Dendritic cell treated with granulocyte-macrophage colony-stimulating factor and Interleukin-4, amounts not matched to agents 40 ng/mL and 50 ng/mL, for 4 days (primary cell): ENCODE data around the gene CYB5B.
A peak's percentile ranks its signal among the peaks of the same experiment; 100 is the strongest.

Experiments used
- H3K27ac Mint-ChIP-seq: one replicate; pipeline ENCODE4 v1.8.0; 2022; ENCODE audit warnings: mild to moderate bottlenecking, mixed read lengths
- H3K27me3 Mint-ChIP-seq: one replicate; pipeline ENCODE4 v1.8.0; 2022; ENCODE audit warnings: mild to moderate bottlenecking, mixed read lengths
- H3K36me3 Mint-ChIP-seq: one replicate; pipeline ENCODE4 v1.8.0; 2022; ENCODE audit warnings: low read depth, mixed read lengths
- H3K4me1 Mint-ChIP-seq: one replicate; pipeline ENCODE4 v1.8.0; 2022; ENCODE audit warnings: low read depth, mixed read lengths
- H3K4me3 Mint-ChIP-seq: one replicate; pipeline ENCODE4 v1.8.0; 2022; ENCODE audit warnings: mild to moderate bottlenecking, moderate library complexity, mixed read lengths
- H3K9me3 Mint-ChIP-seq: one replicate; pipeline ENCODE4 v1.8.0; 2022; ENCODE audit warnings: mixed read lengths
- intact Hi-C: fragments of 100-400 bp; cut with micrococcal nuclease; formaldehyde crosslinking; loops from one replicate; pipeline ENCODE4 v1.15.0; 2022

CYB5B gene

DNA sequence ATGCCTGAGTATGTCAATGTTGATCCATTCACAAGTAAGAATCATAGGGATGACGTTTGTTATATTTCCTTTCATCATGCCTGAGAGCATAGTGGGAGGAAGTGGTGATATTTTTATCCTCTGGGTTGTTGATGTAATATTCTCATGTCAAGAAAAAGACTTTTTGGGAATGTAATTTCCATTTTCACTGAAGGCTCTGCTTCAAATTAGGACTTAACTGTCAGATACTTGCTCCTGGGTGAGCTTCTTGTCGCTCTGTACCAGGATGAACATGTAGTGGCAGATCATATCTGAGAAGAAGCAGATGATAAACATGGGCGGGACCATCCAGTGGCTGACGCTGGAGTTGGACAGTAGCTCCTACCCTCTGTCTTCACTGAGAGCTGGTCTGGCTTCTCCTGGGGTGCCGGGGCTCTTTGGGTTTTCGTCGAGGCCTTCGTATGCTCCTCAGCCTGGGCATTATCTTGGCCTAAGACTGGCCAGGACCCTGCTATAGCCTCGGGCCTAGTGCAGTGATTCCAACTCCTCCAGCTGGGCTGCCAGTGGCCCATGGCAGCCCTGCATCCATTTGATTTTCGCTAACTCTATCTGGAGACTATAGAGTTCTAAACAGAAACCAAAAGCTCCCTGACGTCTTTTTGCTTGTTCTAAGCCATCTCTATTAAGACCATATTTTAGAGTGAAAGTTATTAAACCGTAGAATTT is 19.7 kb downstream of the CYB5B start:
- peak overlapping the region; percentile 25 for H3K27ac Mint-ChIP-seq
- H3K4me1 Mint-ChIP-seq = peaks cover 26% of the 10 kb centered on the region
- H3K4me3 Mint-ChIP-seq = no peak overlapping the region
- no peaks in the 10 kb centered on the region for H3K27me3 Mint-ChIP-seq
- no peaks in the 10 kb centered on the region for H3K9me3 Mint-ChIP-seq
- intact Hi-C loops = no loop called here
- H3K36me3 Mint-ChIP-seq = peaks cover 33% of the 10 kb centered on the region

DNA sequence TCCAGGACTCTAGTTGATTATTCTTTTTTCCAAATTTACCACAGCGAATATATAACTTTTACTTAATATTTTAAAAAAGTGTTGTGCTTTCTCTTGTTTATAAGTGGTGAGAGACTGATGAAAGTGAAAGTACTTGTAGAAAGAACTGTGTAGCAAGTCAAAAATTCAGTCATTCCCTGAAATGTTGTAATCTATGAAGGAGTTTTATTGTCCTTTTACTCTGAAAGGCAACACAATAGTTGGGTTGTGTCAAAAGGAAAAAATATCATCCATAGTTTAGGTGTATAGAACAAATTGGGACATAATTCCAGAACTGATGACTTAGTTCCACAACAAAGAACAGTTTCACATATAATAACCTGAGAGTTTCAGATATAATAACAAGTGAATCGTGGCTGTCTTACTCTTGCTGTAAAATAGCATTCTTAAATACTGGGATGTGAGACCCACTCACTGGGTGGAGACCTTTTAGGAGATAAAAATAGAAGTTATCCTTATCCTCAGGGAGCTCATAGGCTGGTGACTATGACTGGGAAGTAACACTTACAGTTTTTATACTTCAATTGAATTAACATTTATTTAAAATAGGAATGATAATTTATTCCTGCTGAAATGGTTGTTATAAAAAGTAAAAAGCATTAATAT is 20.6 kb downstream of the CYB5B start:
- H3K9me3 Mint-ChIP-seq = no peaks in the 10 kb centered on the region
- no peak overlapping the region for H3K4me3 Mint-ChIP-seq
- intact Hi-C loops = no loop called here
- H3K27ac Mint-ChIP-seq = no peak overlapping the region
- peaks cover 42% of the 10 kb centered on the region for H3K36me3 Mint-ChIP-seq
- H3K27me3 Mint-ChIP-seq = no peaks in the 10 kb centered on the region
- H3K4me1 Mint-ChIP-seq = peaks cover 26% of the 10 kb centered on the region

DNA sequence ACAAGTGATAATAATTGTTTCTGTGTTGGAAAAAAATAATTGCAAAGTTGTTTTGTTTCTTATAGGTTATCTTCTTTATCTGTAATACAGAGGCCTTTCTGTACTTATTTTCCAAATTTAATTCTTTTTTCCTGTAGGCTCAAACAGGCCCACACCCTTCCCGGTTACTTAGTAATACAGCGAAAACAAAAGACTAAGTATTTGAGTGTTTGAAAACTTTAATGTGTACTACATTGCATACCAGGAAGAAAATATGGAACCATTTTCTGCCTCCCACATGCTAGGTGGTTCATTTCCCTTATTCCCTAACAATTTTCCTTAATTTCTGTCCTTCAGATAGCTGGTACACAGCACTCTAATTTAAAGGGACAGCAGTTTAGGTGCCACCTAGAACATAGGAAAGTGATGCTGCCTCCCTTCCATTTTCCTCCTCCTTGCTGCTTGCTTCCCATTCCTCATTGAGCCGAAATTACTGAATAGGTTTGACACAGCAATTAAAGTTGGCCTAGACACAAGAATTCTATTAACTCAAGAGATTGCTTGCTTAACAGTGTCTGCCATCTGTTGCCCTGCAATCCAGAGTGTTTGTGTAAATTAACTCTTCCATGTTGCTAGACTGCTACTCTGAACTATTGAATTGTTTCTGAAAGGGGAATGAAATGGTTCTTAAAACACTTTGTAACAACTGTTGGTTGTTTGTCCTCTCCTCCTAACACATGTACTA is 24.2 kb downstream of the CYB5B start:
- Mint-ChIP-seq H3K4me3 (no peak overlapping the region), H3K36me3 (peaks cover 68% of the 10 kb centered on the region), H3K27ac (no peak overlapping the region), H3K9me3 (no peaks in the 10 kb centered on the region), H3K27me3 (no peaks in the 10 kb centered on the region), H3K4me1 (peaks cover 8% of the 10 kb centered on the region)
- intact Hi-C loops = no loop called here

DNA sequence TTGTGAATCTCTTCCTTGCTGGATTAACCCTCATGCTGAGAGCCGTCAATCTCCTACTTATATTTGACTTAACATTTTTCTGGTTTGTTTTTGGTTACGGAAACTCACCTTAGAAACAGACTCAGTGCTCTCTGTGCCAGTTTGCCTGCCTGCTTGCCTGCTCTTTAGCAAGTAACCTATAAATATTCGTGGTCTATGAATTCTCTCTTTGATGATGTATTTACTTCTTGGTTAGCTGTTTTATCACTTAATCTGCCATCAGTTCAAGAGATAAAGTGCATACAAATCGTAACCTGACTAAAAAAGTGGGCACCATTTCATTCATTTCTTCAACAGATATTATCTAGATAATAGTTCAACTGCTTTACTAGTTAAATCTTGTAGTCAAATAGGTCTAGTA is 26.7 kb downstream of the CYB5B start:
- H3K4me3 Mint-ChIP-seq = no peak overlapping the region
- H3K9me3 Mint-ChIP-seq = no peaks in the 10 kb centered on the region
- H3K27ac Mint-ChIP-seq = no peak overlapping the region
- H3K4me1 Mint-ChIP-seq = no peaks in the 10 kb centered on the region
- peaks cover 81% of the 10 kb centered on the region for H3K36me3 Mint-ChIP-seq
- H3K27me3 Mint-ChIP-seq = peaks cover 6% of the 10 kb centered on the region
- intact Hi-C loops = no loop called here

DNA sequence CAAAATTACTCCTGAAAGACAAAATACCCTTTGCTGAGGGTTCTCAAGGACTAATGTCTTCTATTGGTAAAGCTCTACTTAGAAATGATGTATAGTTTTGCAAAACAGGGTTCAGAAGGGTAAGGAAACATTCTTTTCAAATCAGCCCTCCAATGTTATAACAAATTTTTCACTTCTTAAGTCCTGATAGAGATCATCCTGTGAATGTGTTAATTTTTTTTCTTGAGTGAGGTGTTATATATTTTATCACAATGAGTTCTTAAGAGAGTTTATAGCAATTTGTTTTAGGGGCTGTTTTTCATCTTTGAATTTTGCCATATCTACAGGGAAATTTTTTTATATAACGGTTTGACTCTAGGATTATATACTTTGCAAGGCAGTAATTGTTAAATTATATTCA is 29.5 kb downstream of the CYB5B start:
- Mint-ChIP-seq H3K9me3 (no peaks in the 10 kb centered on the region), H3K27ac (no peak overlapping the region), H3K36me3 (peaks cover 74% of the 10 kb centered on the region), H3K27me3 (peaks cover 8% of the 10 kb centered on the region), H3K4me3 (no peak overlapping the region), H3K4me1 (no peaks in the 10 kb centered on the region)
- intact Hi-C loops = no loop called here

DNA sequence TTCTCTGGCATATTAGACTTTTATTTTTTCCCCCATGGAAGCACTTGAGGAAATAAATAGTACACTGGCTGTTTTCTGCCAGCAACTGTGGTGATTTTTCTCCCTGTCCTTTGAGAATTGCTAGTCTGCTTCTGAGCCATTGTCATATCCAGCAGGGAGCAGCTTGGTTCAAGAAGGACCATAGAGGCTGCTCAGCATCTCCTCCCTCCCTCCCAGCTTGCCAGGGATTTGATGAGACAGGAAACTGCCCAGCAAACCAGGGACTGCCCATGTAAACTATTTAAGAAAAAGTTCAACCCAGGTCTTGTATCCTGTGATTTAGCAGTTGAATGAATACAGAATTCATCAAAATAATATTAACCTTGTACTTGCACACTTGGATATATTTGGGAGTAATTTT is 39.5 kb downstream of the CYB5B start:
- intact Hi-C loops = loop anchor here (10.0 kb wide), 1 partner anchor 59 kb away; no protein-coding TSS in a partner anchor
- H3K27ac Mint-ChIP-seq = no peak overlapping the region
- no peaks in the 10 kb centered on the region for H3K9me3 Mint-ChIP-seq
- H3K4me1 Mint-ChIP-seq = peaks cover 22% of the 10 kb centered on the region
- H3K36me3 Mint-ChIP-seq = peaks cover 54% of the 10 kb centered on the region
- peaks cover 73% of the 10 kb centered on the region for H3K27me3 Mint-ChIP-seq
- H3K4me3 Mint-ChIP-seq = no peak overlapping the region

DNA sequence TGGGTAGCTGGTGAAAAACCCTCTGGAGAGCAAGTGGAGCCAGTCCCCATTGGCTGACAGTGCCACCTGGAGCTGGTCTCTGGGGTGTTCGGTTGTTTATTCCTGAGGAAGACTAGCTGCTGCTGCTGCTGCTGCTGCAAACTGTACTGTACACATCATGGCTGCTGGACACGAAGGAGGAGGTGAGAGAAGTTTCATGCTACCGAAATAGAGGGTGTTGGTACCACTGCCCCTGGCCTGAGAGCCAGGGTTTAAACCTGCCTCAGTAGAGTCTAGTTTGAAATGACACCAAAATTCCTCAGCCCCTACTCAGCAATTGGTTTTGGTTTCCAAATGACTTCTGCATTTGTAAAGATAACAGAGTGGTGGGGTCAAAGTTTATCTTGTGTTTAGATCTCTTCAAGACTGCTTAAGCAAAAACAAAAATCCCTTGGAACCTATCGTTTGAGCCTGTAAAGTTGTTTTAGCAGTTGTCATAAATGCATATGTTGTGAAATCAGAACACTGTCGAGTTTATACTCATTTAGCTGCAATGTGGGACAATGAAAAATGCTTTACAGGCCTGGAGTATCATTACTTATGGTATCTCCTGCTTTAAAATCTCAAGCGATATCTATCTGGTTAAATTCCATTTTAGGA is 40.8 kb downstream of the CYB5B start:
- Mint-ChIP-seq H3K4me3 (no peak overlapping the region), H3K9me3 (no peaks in the 10 kb centered on the region), H3K27me3 (peaks cover 70% of the 10 kb centered on the region), H3K4me1 (peaks cover 34% of the 10 kb centered on the region), H3K27ac (no peak overlapping the region), H3K36me3 (peaks cover 42% of the 10 kb centered on the region)
- intact Hi-C loops = loop anchor here (10.0 kb wide), 1 partner anchor 60 kb away; no protein-coding TSS in a partner anchor

DNA sequence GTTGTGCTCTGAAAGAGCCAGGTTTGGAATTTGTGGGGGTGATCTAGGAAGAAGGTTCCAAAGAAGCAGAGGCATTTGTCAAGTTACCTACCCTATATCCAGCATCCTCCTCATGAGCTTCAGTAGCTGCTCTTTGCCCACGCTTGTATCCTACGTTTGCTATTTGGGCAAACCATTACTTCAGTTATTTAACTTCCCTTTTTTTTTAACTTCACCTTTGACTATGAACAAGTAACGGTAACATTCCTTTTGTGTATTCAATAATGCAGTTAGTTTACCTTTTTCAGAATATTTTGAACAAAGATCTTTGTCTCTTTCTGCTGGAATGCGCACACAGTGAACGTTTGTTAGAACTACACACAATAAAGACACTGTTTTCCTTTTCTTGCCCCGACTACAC is 41.5 kb downstream of the CYB5B start:
- Mint-ChIP-seq H3K4me3 (no peak overlapping the region), H3K27ac (no peak overlapping the region), H3K9me3 (no peaks in the 10 kb centered on the region), H3K36me3 (peaks cover 36% of the 10 kb centered on the region), H3K4me1 (peaks cover 38% of the 10 kb centered on the region), H3K27me3 (peaks cover 69% of the 10 kb centered on the region)
- intact Hi-C loops = loop anchor here (10.0 kb wide), 1 partner anchor 61 kb away; no protein-coding TSS in a partner anchor

DNA sequence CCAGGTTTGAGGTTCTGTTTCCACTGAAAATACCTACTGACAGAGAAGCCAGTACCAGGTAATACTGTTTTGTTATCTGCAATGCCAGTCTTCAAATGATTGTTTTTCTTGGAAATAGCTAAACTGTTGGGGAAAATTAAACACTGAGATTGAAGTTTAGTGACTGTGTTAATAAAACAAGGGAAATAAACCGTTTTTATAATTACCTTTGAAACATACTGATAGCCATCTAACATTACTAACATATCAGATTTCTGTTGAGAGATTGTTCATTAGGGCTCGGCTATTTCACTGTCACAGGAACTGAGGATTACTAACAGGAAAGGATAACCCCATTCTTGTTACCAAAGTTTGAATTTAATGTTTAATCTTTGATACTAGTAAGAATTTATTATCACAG is 42.1 kb downstream of the CYB5B start:
- Mint-ChIP-seq H3K9me3 (no peaks in the 10 kb centered on the region), H3K4me3 (no peak overlapping the region), H3K27ac (no peak overlapping the region), H3K27me3 (peaks cover 72% of the 10 kb centered on the region), H3K36me3 (peaks cover 33% of the 10 kb centered on the region), H3K4me1 (peaks cover 38% of the 10 kb centered on the region)
- intact Hi-C loops = loop anchor here (10.0 kb wide), 1 partner anchor 62 kb away; no protein-coding TSS in a partner anchor

DNA sequence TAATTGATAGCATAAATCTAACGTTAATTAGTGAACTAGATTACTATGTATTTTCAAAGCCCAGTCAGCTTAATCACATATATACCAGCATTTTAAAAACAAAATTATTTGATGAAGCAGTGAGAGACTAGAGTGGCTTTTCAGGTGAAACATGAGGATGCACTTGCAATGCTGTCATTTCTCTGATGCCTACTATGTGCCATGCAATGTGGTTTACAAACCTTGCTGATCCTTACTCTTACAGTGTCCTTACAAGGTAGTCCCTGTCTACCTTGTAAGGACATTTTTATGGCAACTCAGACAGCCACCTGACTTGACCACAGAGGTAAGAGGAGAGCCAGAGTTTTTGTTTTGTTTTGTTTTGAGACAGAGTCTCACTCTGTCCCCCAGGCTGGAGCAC is 42.7 kb downstream of the CYB5B start:
- H3K4me1 Mint-ChIP-seq = peaks cover 38% of the 10 kb centered on the region
- peaks cover 77% of the 10 kb centered on the region for H3K27me3 Mint-ChIP-seq
- intact Hi-C loops = loop anchor here (10.0 kb wide), 1 partner anchor 62 kb away; no protein-coding TSS in a partner anchor
- H3K4me3 Mint-ChIP-seq = no peak overlapping the region
- H3K9me3 Mint-ChIP-seq = no peaks in the 10 kb centered on the region
- no peak overlapping the region for H3K27ac Mint-ChIP-seq
- peaks cover 32% of the 10 kb centered on the region for H3K36me3 Mint-ChIP-seq

DNA sequence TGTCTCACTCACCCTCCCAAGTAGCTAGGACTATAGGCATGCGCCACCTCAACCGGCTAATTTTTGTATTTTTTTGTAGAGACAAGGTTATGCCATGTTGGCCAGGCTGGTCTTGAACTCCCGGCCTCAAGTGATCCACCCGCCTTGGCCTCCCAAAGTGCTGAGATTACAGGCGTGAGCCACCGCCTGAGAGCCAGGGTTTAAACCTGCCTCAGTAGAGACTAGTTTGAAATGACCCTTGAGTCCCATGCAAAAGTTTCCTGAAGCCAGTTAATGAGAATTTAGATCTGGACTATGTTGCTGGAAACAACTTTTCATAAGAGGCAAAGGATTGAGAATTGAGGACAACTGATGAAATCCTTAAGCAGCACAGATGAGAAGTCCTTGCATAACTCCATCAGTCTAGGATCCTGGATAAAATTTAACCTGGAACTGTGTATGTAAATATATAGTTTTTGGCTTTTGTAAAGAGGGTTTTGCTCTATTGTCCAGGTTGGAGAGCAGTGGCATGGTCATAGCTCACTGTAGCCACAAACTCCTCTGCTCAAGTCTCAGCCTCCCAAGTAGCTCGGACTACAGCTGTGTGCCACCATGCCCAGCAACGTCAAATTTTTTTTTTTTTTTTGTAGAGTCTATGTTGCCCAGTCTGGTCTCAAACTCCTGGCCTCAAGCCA is 43.2 kb downstream of the CYB5B start:
- H3K27me3 Mint-ChIP-seq = peaks cover 75% of the 10 kb centered on the region
- no peak overlapping the region for H3K27ac Mint-ChIP-seq
- no peaks in the 10 kb centered on the region for H3K9me3 Mint-ChIP-seq
- peaks cover 26% of the 10 kb centered on the region for H3K36me3 Mint-ChIP-seq
- intact Hi-C loops = loop anchor here (10.0 kb wide), 1 partner anchor 63 kb away; no protein-coding TSS in a partner anchor
- H3K4me3 Mint-ChIP-seq = no peak overlapping the region
- peaks cover 38% of the 10 kb centered on the region for H3K4me1 Mint-ChIP-seq

DNA sequence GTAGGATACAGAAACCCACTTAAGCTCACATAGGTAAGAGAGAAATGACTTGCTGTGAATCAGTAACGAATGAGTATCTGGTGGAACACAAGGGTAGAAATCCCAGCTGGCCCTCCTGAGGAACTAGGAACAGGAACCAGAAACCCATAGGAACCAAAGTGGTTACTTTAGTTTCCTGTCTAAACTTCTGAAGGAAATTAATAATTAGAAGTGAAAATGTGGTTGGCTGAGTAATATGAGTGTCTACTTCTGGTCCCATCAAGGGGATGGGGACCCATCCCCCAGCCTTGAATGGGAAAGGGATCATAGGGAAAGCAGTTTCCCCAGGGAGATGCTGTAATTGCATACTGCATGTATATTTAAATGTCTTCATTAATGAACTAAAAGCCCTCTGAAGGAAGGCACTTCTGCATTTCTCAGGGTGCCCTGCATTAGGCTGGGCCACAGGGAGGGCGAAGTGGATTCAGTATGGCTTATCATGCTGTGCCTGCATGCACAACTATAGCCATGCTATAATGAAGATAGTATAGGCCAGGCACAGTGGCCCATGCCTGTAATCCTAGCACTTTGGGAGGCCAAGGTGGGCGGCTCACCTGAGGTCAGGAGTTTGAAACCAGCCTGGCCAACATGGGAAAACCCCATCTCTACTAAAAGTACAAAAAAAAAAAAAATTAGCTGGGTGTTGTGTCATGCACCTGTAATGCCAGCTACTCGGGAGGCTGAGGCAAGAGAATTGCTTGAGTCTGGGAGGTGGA is 45.6 kb downstream of the CYB5B start:
- Mint-ChIP-seq H3K36me3 (peaks cover 3% of the 10 kb centered on the region), H3K4me3 (no peak overlapping the region)
- intact Hi-C loops = loop anchor here (5.0 to 10.0 kb wide), 2 partner anchors 42 to 65 kb away; no protein-coding TSS in a partner anchor

DNA sequence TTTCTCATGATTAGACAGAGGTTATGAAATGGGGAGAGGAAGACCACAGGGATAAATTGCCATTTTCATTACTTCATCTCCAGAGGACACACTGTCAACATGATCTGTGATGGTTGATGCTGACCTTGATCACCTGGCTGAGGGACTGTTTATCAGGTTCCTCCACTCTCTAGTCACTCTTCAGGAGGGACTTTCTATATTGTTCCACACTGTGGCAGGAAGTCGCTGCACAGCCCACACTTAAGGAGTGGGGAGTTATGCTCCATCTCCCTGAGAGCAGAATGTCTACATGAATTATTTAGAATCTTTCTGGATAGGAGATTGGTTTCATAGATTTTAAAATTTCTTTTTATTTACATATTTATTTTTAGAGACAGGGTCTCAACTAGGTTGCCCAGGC is 46.7 kb downstream of the CYB5B start:
- Mint-ChIP-seq H3K9me3 (no peaks in the 10 kb centered on the region), H3K27me3 (peaks cover 73% of the 10 kb centered on the region), H3K4me1 (peaks cover 38% of the 10 kb centered on the region), H3K36me3 (no peaks in the 10 kb centered on the region), H3K27ac (no peak overlapping the region), H3K4me3 (no peak overlapping the region)
- intact Hi-C loops = loop anchor here (5.0 kb wide), 1 partner anchor 41 kb away; no protein-coding TSS in a partner anchor

More for the DNA sequence above, 45.6 kb downstream of the CYB5B start:
- H3K27me3 Mint-ChIP-seq = peaks cover 74% of the 10 kb centered on the region
- H3K9me3 Mint-ChIP-seq = no peaks in the 10 kb centered on the region
- H3K27ac Mint-ChIP-seq = no peak overlapping the region
- H3K4me1 Mint-ChIP-seq = peaks cover 48% of the 10 kb centered on the region
